Limb (tissue), 2 donors: ENCODE measurements around the gene ADGRV1.
A peak's percentile ranks its signal among the peaks of the same experiment; 100 is the strongest.
"Not testable (repeated sequence)": the region's sequence is repeated elsewhere in the genome, so short reads cannot be mapped to it uniquely, and the experiment has no call there.

Source experiments
- DNase-seq, 2 donors: peaks; one replicate each; pipeline ENCODE4 v3.0.0-alpha.2; 2016; ENCODE audit errors: extremely low spot score in 2 of 2

The ADGRV1 gene

DNA sequence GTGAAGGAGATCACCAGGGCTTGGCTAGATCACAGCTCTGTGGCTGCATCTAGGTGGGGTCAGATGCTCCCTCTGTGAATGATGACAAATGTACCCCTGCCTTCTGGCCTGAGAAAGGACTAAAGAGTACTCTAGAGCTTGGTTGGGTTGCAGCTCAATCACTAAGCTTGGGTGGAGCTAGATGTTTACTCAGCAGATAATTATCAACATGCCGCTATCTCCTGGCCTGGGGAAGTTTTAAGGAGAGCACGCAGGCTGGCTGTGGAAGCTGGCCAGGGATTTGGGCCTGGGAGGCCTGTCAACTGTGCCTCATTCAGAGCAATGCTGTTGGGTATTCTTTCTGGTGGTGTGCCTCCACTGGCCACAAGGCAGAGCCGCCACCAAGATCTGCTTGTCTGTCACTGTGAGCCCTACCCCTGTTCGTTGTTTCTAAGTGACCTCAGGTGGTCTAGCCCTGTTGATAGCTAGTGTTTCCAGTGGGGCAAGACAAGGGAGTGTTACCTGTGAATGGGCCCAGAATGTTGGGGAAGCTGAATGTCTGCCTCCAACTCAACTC, 181.7 kb downstream of the ADGRV1 start:
- no peak for DNase-seq

DNA sequence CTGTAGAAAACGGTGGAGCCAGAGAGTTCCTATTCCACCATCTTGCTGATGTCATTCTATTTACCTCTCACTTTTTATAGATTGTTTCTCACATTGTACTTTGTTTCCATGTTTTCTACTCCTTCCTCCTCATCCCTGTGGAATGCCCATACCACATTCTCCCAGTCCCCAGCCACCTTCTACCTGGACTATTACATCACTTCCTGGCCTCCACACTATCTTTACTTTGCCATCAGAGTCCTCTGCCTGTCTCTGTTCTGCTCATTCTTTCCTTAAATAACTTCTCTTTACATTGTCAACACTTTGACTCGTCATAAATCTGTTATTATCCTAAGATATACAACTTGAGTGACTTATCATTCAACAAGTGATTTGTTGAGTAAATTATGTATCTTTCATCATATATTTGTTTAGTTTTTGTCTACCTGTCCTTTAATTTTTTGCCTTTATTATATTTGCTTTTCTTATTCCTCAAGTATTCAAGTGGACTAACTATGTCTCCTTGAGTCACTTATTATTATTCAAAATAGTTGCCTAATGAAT, 182.5 kb downstream of the ADGRV1 start:
- DNase-seq, result no peak

- no peak for DNase-seq
Observed at GRCh38 chr5:90746119-90746518, 187.5 kb downstream of the ADGRV1 start.

- DNase-seq, result no peak
Observed at GRCh38 chr5:90747175-90747574, 188.6 kb downstream of the ADGRV1 start.

DNA sequence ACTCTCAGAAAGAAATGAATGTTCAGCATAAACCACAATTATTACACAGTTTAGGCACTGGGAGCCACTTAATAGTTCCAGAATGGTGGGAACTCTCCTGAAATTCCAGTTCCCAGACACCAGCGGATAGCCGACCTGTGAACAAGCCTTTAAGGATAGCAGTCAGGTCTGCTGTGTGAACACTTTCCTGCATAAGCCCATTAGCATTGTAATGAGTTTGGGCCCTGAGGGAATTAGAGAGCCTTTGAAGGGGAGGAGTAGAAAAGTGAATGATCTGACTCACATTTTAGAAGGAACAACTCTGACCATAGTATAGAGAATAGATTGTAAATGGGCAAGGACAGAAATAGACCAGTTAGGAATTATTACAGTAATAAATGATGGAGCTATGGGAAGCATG, 189.1 kb downstream of the ADGRV1 start:
- DNase-seq, result no peak

DNA sequence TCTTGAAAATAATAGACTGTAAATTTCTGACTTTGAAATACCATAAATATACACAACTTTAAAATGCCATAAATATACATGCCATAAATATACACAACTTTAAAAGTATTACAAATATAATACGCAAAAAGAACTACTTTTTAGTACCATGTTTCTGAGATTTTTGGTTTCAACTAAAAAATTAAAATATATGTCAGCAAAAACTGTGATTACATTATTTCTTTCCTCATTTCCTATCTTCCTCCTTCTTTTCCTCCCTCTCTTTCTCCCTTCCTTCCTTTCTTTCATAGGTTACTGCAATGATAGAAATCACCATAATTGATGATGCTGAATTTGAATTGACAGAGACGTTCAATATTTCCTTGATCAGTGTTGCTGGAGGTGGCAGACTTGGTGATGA, 200.5 kb downstream of the ADGRV1 start:
- no peak for DNase-seq

DNA sequence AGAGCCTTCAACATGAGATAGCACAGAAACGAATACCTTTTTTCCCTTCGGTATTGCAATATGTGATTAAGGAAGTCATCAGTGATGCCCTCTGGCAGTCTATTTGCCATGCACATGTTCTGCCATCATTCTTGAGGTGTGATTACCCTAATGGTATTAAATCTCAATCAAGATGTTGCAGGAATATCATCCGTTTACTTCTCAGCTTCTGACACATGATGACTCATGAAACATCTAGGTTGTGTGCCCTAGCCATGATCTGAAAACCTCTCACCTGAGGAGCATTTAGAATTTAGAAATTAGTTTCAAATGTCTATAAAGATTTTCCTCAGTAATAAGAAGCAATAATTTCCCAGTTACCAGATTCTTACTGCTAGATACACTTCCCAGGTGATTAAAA, 209.1 kb downstream of the ADGRV1 start:
- no peak for DNase-seq

GRCh38 chr5:90770006-90770541, 211.5 kb downstream of the ADGRV1 start:
- not testable (repeated sequence) for DNase-seq

DNA sequence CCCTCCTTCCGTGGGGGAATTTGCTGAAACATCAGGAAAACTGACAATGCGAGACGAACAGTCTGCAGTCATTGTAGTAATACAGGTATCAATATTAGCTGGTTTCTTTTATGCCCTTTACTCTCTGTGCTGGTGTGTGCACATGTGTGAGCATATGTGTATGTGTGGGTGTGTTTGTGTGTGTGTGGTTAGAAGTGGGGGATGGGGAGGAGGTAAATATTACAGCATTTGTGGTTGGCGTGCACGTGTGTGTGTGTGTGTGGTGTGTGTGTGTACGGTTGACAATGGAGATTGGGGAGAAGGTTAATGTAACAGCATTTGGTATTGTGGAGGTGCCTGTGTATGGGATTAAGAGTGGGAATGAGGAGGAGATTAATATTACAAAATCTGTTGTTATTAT, 219.4 kb downstream of the ADGRV1 start:
- DNase-seq, result no peak

- peak; percentile 69 to 82 for DNase-seq
Observed at GRCh38 chr5:90783460-90784333, 225.1 kb downstream of the ADGRV1 start.

DNA sequence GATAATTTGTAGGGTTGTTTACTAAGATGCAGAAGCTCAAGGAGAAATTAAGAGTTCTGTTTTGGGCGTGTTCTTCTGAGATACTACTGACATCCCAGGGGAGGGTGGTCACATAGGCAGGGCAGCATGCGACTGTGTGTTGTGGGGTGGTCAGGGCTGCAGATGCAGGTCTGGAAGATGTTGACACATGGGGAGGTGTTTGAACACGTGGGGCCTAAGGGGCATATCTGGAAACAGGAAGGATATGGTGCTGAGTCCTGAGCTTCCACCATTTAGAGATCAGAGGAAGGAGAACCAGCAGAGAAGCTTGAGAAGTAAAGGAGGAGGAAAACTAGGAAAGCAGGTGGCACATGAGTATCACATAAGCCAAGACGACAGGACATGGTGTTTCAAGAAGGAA, 228.2 kb downstream of the ADGRV1 start:
- no peak for DNase-seq

- DNase-seq, result no peak
Observed at GRCh38 chr5:90792725-90793124, 234.1 kb downstream of the ADGRV1 start.

GRCh38 chr5:90793183-90793582, 234.6 kb downstream of the ADGRV1 start:
- no peak for DNase-seq

DNA sequence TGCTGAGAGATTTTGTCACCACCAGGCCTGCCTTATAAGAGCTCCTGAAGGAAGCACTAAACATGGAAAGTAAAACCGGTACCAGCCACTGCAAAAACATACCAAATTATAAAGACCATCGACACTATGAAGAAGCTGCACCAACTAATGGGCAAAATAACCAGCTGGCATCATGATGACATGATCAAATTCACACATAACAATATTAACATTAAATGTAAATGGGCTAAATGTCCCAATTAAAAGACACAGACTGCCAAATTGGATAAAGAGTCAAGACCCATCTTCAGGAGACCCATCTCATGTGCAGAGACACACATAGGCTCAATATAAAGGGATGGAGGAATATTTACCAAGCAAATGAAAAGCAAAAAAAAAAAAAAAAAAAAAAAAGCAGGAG, 238.3 kb downstream of the ADGRV1 start:
- not testable (repeated sequence) for DNase-seq

DNA sequence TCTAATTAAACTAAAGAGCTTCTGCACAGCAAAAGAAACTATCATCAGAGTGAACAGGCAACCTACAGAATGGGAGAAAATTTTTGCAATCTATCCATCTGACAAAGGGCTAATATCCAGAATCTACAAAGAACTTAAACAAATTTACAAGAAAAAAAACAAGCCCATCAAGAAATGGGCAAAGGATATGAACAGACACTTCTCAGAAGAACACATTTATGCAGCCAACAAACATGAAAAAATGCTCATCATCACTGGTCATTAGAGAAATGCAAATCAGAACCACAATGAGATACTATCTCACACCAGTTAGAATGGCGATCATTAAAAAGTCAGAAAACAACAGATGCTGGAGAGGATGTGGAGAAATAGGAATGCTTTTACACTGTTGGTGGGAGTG, 241.5 kb downstream of the ADGRV1 start:
- not testable (repeated sequence) for DNase-seq

DNA sequence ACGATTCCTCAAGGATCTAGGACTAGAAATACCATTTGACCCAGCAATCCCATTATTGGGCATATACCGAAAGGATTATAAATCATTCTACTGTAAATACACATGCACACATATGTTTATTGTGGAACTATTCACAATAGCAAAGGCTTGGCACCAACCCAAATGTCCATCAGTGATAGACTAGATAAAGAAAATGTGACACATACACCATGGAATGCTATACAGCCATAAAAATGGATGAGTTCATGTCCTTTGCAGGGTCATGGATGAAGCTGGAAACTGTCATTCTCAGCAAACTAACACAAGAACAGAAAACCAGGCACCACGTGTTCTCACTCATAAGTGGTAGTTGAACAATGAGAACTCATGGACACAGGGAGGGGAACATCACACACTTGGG, 241.9 kb downstream of the ADGRV1 start:
- DNase-seq, result not testable (repeated sequence)

- peak in 1 of 2 donors; percentile 38 for DNase-seq
Observed at GRCh38 chr5:90802474-90803317, 244.1 kb downstream of the ADGRV1 start.

GRCh38 chr5:90803381-90803780, 244.8 kb downstream of the ADGRV1 start:
- DNase-seq, result no peak

DNA sequence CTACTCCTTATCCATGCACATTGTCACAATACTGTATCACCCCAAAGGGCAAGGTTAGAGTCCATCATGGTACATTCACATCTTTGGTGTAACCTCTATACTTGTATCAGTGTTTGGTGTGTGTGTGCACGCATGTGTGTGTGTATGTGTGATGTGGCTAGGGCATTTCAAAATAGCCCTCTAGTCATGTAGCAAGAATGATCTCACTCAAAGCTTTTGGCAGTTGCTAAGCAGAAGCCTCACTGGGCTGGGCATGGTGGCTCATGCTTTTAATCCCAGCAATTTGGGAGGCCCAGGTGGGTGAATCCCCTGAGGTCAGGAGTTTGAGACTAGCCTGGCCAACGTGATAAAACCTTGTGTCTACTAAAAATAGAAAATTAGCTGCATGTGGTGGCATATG, 245.3 kb downstream of the ADGRV1 start:
- no peak for DNase-seq

GRCh38 chr5:90807496-90807895, 248.9 kb downstream of the ADGRV1 start:
- no peak for DNase-seq

DNA sequence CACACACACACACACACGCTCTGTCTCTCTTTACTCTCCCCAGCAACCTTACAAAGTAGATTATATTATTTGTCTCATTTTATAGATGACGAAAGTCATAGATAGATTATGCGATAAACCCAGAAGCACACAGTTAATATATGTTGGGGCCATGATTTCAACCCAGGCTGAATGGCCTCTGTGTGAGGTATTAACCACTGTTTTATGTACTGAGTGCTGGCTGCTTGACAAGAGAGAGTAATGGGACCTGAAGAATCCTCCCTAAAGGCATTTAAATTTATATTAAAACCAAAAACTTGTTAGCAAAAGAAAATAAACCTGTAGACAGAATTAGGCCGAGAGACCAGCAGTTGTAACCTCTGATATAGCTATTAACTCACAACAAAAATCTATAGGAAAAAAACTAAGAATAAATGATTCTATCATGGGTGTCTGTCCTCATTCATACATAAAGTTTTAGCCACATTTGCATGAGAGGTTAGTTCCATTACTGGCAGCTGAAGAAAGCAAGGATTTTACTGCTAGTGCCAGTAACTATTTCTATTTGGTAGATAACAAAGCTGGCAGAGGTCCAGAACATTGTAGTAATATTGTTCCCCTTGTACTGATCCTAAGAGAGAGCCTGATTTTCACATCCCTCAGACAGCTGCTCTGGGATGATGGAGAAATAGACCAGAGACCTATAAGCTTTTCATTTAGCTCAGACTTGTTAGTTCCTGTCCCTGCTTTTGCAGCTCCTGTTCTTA, 250.9 kb downstream of the ADGRV1 start:
- no peak for DNase-seq
